Left renal cortex interstitium (tissue), 4 donors: ENCODE measurements around the gene C5orf24. TPM values are rescaled to one million over a fixed set of nuclear protein-coding genes. Genes with fewer than 3 reads are reported as not detected.

Experiments
- DNase-seq, 4 donors: peaks; one replicate each; pipeline ENCODE4 v3.0.0-alpha.2; 2013; ENCODE audit warnings: low read depth in 4 of 4, low spot score in 2 of 4, missing footprints in 1 of 4
- polyA plus RNA-seq, 4 donors: library from polyadenylated mRNA; unstranded; fragments of 120-200 nt; gene quantifications; one replicate each; pipeline ENCODE4 v1.2.1, GENCODE V29; 2013; ENCODE audit not compliant: insufficient read length in 4 of 4

C5orf24 gene
- polyA plus RNA-seq, 4 donors: 95.0 to 119 (median 97.4) TPM

DNA sequence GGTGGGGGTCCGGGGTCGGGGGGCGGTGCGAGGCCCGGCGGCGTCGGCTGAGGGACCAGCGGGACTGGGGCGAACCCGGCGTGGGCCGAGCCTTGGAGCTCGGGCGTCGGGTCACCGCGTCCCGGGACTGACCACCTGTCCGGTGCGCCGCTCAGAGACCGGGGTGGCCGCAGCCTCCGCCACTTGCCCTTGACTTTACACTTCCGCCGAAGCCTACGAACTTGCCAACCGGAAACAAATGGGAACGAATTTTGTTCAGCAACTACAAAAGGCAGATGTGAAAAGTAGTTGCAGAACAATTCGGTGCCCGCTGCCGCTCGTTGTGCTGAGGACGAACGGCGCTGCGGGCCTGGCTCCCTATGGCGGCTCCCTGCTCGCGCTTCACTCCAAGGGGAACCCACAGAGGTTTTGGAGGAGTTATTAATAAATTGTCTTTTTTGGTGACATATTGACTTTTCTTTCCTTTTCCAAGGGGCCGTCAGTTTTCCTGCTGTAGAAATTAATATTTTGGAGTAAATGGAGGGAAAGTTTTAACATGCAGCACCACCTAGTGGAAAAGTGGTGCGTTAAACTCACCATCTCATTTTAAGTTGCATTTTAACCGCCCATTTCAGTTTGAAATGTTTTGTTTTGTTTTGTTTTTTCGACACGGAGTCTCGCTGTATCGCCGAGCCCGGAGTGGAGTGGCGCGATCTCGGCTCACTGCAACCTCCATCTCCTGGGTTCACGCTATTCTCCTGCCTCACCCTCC lies 59.7 kb downstream of the C5orf24 start:
- DNase-seq: peak; percentile 61 to 75 (median 65)

DNA sequence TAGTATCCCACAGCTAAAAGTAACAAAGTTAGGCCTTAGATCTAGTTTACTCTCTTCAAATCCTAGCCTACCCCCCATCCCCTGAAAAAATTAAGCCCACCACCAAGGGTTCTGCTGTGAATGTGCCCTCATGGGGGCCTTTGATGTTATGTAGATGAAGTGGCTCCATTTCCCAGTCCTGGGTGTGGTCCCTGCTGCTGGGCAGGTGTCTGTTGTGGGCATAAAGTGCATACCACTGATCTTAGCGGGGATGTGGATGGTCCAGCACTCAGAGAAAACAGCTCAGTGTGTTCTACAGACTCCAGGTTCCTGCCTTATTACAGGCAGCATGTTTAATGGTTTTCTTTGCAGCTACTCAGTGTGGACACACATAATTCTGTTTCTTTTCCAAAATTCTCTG lies 61.0 kb downstream of the C5orf24 start:
- DNase-seq: no peak

Other genes starting within 250 kb of the C5orf24 start
- 10 to 100 TPM; 33.5 to 46.3 (median 40.2) TPM for gene SAR1B, start 213.1 kb upstream of the C5orf24 start, polyA plus RNA-seq
- 10 to 100 TPM; 18.9 to 24.1 (median 21.6) TPM for gene SEC24A, start 197.2 kb upstream of the C5orf24 start, polyA plus RNA-seq
- 10 to 100 TPM; 53.2 to 78.5 (median 68.4) TPM for gene CAMLG, start 107.4 kb upstream of the C5orf24 start, polyA plus RNA-seq
- 100 to 1,000 TPM in 1 of 4 donors, 10 to 100 TPM in 3; 61.2 to 102 (median 85.5) TPM for gene DDX46, start 87.2 kb upstream of the C5orf24 start, polyA plus RNA-seq
- 10 to 100 TPM; 73.3 to 91.3 (median 80.4) TPM for gene TXNDC15, start 28.4 kb downstream of the C5orf24 start, polyA plus RNA-seq
- 10 to 100 TPM in 2 of 4 donors, 1 to 10 TPM in 2; 8.5 to 20.9 (median 13.2) TPM for gene PCBD2, start 59.2 kb downstream of the C5orf24 start, polyA plus RNA-seq
- gene CATSPER3, start 121.9 kb downstream of the C5orf24 start, polyA plus RNA-seq: 1 to 10 TPM; 1.1 to 2.0 (median 1.5) TPM
- gene PITX1, start 188.3 kb downstream of the C5orf24 start, polyA plus RNA-seq: under 1 TPM in 1 of 4 donors, not detected in 3; 0.05 TPM